NCI-H1417 (cell line): ENCODE data around the gene RGP1.

Source experiments
- DNase-seq, 3 experiments: peaks; one replicate each; lab custom pipeline; 2025; lab: John Stamatoyannopoulos, UW

Gene RGP1

DNA sequence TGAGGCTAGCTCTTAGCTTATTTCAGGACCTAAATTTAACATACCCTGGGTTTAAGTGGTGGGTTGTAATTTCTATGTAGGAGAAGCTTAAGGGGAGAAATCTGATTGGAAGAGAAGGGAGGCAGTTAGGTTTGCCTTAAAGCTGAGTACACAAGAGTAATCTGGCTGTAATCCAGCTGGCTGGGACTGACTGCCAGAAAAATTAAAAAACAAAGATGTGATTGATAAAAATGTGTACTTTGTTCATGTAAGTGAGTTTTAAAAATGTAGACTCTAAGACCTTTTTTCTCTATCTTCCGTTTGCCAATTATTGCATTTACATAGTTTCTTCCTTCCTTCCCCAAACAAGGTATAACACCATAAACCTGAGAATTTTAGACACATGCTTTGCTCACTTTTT is 22.4 kb downstream of the RGP1 start:
- peak in 2 of 3 experiments; percentile 1 to 59 for DNase-seq

GRCh38 chr9:35771943-35772342 is 22.9 kb downstream of the RGP1 start:
- peak in 1 of 3 experiments; percentile 0 for DNase-seq

DNA sequence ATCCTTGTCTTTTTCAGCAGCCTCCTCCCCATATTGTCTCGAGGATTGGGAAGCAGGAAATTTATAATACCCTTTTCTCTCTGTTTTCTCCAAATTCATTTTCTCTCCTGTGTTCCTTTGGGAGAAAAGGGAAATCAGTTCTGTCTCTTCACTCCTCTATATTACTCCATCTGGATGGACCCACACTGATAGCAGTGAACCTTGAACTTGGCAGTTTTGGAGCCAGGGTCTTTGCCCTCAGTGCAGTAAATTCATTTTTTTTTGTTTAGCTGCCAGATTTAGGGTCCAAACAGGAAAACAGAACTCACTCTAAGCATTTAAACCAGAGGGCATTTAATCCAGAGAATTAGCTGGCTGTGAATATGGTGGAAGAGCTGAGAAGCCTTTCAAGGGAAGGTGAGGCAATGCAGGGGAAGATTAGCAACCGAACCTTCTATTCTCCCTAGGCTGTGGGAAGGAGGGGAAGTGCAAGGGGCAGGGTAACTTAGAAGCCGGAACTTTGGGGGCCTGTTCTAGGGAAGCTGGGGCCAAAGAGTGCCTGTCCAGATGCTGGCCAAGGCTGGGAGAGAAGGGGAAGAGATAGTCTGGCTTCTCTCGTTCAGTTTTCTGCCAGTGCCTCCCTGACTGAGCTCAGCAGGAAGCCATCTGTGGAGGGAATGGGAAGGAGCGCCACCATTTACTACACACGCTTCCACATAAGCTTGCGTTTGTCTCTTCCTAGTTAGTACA is 26.0 kb downstream of the RGP1 start:
- DNase-seq, result peak in 2 of 3 experiments; percentile 5 to 33

DNA sequence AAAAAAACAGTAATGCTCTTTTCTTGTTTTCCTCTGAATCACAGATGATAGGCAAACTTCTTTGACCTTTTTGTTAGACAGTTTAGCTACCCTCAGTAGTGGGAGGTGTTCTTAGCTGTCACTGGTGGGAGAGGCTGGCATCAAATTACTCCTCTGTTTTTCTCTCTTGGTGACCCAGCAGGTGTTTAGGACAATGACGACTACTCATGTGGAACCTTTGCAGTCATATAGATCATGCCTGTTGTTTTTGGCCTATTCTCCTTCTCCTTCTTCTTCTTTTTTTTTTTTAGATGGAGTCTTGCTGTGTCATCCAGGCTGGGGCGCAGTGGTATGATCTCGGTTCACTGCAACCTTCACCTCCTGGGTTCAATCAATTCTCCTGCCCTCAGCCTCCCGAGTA is 26.9 kb downstream of the RGP1 start:
- peak; percentile 27 to 70 (median 65) for DNase-seq

GRCh38 chr9:35778496-35778895 is 29.4 kb downstream of the RGP1 start:
- no peak for DNase-seq

- DNase-seq, result no peak
Measured at GRCh38 chr9:35781066-35781465, 32.0 kb downstream of the RGP1 start.

GRCh38 chr9:35783418-35783817 is 34.3 kb downstream of the RGP1 start:
- DNase-seq, result no peak

DNA sequence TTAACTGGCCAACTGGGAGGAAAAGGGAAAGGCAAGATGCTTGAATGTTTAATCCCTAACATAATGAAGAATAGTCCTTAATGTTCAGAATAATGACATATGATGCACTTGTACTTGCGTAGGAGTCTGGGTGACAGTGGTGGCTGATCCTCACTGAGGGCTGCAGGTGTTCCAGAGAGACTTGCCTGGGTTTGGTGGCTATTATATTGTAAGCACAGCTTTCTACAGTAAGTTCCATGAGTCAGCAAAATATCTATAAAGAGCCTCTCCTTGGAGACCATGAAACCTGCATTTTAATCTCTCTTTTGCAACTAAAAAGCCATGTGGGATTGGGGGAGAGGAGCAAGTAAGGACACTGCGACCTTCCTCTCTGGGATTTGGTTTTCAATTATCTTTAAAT is 40.5 kb downstream of the RGP1 start:
- DNase-seq, result no peak

DNA sequence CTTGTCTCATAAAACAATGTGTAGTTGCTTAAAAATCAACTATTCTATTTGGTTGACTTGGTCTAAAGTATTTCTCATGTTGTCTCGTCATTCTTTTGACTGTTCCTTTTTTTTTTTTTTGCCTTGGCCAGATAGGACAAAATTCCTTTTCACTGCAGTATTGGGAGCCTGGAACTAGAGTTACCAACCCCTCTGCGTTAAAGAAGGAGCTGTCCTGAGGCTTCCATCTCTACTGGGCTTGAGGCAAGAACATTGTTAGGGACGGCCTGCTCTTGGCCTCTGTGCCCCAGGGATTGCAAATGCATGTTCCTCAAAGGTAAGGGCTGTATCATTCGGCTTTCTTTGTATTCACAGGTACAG is 40.9 kb downstream of the RGP1 start:
- no peak for DNase-seq

GRCh38 chr9:35790385-35791296 is 41.6 kb downstream of the RGP1 start:
- peak; percentile 53 to 74 (median 56) for DNase-seq

DNA sequence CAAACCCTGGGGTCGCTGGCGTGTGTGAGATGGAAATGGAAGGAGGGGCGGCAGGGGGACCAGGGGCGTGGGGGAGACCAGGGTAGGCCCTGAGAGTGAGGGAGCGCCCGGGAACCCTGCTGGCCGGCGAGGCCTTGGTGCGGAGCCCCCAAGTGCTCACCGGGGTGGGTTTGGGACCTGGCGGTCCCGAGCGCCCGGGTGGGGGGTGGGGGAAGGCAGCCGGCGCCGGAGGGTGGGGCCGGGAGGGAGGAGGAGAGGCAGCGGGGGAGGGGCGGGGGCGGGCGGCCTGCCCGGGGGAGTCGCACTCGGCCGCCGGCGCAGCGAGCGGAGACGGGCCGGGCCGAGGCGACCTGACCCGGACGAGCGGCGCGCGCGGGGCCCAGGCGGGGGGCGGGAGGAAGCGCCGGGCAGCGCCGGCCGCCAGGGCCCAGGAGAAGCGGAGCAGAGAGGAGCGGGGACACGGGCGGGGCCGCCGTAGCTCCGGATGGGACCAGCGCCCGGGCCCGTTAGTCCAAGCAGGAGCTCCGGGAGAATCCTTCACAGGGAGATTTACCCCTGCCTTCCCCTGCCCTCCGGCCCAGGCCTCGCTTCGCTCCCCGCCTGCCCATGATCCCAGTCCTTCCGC is 42.3 kb downstream of the RGP1 start, which contains the start of gene NPR2:
TSS of gene NPR2 (plus strand) at position 295 of the 625 bp plus-strand sequence. CDS start 818 bp downstream, outside the sequence.
- DNase-seq, result no peak

- no peak for DNase-seq
Measured at GRCh38 chr9:35792024-35792813, 43.1 kb downstream of the RGP1 start.

GRCh38 chr9:35792826-35793225 is 43.7 kb downstream of the RGP1 start:
- DNase-seq, result no peak

- no peak for DNase-seq
Measured at GRCh38 chr9:35793461-35793860, 44.4 kb downstream of the RGP1 start.

DNA sequence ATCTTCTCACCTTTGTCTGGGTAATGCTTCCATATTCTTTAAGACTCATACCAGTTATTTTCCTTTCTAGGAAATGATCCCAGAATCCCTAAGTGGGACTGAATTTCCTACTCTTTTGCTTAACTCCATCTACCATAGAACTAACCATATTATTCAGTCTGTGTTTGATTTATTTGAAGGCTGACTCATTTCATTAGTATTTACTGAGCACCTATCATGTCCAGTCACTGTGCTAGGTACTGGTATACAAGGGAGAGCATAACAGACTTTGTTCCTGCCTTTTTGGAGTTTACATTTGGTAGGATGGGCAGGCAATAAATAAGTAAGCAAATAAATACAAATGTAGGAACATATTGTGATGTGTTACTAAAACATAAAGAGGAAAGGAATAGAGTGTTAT is 46.6 kb downstream of the RGP1 start:
- DNase-seq, result no peak

DNA sequence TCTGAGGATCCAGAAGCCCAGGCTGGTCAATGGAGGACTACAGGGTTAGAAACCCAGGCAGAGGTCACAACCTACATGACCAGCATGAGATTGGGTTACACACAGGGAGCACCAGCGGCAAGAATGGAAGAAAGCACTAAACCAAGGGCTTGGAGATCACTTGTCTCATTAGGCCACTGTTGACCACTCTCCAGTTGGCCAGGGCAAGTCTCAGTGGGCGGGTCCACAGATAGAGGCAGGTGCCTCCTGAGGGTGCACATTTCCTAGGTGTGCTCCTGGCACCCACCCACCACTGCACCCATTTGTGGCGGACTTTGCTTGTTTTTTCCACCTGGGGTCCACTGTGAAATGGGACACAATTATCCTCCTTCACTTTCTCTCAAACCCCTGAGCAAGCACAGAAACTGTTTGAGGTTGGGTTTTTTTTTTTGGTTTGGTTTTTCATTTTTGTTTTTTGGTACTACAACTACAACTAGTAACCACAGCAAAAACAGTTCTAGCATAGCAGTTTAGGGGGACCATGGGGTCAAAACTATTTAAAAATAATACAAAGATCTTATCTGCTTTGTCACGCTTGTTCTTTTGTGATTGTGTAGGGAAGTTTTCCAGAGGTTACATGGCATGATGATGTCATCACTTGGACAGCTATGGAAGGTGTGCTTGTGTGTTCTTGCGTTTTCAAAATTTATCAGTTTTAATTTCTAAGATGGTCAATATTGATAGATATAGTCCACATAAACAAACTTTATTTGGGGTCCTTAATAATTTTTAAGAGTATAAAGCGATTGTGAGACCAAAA is 48.4 kb downstream of the RGP1 start:
- DNase-seq, result no peak

- no peak for DNase-seq
Measured at GRCh38 chr9:35798658-35799374, 49.7 kb downstream of the RGP1 start.

GRCh38 chr9:35800530-35800929 is 51.4 kb downstream of the RGP1 start:
- DNase-seq, result no peak

DNA sequence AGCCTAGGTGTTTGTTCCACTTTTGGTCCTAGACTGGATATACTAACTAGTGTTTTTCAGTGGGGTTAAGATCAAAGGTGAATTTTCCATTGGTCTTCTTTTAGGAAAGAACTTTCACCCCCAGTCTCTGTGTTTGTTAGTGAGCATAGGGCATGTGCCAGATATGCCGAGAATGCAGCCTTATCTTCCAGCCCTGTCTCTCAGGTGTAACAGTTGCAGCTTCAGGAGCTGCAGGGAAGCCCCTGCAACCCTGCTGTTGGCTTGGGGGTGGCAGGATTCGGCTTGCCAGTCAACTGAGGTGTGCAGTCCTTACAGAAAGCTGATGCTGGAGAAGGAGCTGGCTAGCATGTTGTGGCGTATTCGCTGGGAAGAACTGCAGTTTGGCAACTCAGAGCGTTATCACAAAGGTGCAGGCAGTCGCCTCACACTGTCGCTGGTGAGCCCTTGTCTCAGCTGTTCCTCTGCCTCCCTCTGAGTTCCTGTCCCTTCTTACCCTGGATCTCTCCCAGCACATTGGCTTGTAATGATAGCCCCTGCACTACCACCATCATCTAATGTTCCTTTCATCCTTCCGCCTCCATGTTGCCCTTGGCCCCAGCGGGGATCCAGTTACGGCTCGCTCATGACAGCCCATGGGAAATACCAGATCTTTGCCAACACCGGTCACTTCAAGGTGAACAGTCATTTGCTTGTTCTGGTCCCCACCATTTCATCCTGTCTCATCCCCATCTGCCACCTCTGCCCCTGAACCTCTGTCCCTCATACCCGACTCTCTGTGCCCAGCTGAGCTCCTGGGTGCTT is 52.4 kb downstream of the RGP1 start:
- no peak for DNase-seq
